ENCODE results near the gene BCL7C.

DNA sequence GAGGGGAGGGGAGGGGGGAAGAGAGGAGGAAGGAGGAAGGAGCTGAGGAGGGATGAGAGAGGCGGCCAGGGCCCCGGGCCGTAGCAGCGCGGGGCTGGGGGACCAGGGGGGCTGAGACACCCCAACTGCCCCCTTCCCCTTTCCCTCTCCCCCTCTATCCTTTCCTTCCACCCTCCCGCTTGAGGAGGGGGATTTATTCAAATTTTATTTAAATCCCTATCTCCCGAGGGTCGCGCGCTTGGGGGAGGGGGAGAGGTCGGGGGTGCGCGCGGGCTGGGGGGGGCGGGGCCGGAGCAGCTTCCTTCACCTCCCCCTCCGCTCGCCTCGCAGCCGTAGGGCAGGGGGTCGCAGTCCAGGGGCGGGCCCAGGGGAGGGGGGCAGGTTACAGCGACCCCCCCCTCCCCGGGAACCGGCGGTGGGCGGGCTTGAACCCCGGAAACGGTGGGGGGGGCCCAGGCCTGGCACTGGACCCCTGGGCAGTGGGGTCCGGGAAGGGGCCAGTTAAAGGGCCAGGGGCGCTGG, 29.7 kb upstream of the BCL7C start, which contains the start of gene FBXL19:
- TF ChIP-seq, protein P1, sequence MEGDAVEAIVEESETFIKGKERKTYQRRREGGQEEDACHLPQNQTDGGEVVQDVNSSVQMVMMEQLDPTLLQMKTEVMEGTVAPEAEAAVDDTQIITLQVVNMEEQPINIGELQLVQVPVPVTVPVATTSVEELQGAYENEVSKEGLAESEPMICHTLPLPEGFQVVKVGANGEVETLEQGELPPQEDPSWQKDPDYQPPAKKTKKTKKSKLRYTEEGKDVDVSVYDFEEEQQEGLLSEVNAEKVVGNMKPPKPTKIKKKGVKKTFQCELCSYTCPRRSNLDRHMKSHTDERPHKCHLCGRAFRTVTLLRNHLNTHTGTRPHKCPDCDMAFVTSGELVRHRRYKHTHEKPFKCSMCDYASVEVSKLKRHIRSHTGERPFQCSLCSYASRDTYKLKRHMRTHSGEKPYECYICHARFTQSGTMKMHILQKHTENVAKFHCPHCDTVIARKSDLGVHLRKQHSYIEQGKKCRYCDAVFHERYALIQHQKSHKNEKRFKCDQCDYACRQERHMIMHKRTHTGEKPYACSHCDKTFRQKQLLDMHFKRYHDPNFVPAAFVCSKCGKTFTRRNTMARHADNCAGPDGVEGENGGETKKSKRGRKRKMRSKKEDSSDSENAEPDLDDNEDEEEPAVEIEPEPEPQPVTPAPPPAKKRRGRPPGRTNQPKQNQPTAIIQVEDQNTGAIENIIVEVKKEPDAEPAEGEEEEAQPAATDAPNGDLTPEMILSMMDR (IDR thresholded peaks at IDR 0.05) = no peak
- no peak for TF ChIP-seq EP300 (IDR thresholded peaks at IDR 0.05)
- TF ChIP-seq POLR2AphosphoS5 (IDR thresholded peaks at IDR 0.05) = no peak

All from stomach (tissue), 4 donors.